SHP77 treated with DMSO at 0.1 percent for 48 hours (cell line): ENCODE measurements around the gene MYO10.

Experiments
- DNase-seq: peaks from one replicate; lab custom pipeline; 2025; lab: John Stamatoyannopoulos, UW

Gene MYO10

DNA sequence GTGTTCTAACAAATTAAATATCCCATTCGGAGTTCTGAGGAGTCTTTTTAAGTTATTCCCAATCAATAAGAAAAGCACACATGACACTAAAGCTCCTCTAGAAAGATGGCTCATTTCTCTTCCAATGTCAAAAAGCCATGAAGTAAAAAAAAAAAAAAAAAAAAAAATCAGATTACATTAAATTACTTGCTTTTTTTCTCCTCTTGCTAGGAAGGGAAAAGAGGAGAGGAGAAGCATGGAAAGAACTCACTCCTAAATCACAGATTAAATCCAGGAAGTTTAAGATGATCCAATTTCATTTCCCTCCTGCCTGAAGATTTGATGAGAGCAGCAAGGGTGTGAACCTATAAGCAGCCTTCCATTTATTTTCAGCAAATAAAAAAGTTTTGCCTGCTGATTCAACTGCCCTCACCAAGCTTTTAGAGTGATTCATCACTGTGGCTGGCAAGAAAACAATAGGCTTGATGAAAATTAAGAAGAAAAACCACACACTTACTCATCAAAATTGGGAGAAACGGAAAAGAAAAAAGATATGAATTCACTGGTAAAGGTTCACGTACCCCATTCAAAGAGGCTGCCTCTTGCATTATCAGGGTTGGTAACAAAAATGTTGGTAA is 19.7 kb downstream of the MYO10 start:
- DNase-seq = no peak

GRCh38 chr5:16914584-16914983 is 21.5 kb downstream of the MYO10 start:
- no peak for DNase-seq

DNA sequence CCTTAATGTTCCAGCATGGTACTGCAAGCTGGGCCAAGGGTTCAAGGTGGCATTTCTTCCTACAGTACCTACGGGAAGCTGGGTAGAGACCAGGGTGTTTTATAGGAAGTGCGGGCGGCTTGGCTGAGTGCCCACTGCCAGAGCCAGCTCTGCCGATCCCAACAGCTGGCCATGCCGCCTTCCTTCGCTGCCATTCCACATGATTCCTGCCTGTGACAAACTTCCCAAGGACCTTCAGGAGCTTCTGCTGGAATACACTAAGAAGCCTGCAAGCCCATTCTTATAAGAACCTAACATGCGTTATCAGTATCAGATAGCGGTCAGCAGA is 22.0 kb downstream of the MYO10 start:
- no peak for DNase-seq

- no peak for DNase-seq
Measured at GRCh38 chr5:16913187-16914107, 22.6 kb downstream of the MYO10 start.

DNA sequence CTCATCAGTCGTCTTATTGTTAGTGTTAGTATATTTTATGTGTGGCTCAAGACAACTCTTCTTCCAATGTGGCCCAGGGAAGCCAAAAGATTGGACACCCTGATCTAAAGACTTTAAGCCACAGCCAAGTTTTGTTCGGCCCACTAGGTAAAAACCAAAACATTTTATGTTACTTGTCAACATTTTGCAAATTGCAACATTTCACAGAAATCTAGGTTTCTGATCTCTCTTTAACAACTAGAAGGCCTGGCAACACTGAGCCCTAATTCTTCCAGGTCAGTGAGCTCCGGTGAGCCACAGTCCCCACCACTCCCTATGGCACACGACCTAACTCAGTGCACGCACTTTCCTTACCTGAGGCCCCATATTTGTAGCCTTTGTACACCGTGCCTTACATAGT is 24.0 kb downstream of the MYO10 start:
- DNase-seq = no peak

GRCh38 chr5:16909464-16909863 is 26.6 kb downstream of the MYO10 start:
- no peak for DNase-seq

DNA sequence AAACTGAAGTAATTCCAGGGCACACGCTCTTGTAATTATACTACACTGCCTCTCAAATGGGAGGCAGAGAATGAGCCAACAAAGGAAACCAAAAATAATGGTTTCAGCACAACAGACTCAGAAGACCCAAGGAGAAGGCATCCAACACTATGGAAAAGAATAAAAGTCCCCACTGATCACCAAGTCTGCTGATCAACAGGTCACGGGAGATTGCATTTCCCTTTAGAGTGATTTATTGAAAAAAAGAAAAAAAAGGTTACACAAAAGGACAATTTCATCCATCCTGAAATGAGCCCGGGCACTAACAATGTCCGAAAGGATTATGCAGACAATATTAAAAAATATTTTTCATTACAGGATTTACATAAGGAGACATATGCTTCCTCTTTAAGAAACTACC is 28.8 kb downstream of the MYO10 start:
- DNase-seq = no peak

DNA sequence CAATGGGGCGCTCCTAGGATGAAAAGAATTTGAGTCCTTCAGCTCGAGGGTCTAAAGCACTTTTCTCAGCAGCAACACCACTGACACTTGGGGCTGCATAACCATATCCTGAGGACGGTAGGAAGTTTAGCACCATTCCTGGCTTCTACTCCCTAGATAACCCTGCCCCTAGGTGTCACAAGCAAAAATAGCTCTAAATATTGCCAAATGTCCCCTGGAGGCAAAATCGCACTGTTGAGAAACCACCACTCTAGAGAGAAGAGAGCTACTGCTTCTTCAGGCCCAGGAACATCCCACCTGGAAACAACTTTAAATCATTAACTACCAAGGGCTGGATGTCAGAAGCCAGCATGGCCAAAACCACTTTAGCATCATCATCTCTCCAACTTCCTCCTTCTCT is 29.8 kb downstream of the MYO10 start:
- no peak for DNase-seq

DNA sequence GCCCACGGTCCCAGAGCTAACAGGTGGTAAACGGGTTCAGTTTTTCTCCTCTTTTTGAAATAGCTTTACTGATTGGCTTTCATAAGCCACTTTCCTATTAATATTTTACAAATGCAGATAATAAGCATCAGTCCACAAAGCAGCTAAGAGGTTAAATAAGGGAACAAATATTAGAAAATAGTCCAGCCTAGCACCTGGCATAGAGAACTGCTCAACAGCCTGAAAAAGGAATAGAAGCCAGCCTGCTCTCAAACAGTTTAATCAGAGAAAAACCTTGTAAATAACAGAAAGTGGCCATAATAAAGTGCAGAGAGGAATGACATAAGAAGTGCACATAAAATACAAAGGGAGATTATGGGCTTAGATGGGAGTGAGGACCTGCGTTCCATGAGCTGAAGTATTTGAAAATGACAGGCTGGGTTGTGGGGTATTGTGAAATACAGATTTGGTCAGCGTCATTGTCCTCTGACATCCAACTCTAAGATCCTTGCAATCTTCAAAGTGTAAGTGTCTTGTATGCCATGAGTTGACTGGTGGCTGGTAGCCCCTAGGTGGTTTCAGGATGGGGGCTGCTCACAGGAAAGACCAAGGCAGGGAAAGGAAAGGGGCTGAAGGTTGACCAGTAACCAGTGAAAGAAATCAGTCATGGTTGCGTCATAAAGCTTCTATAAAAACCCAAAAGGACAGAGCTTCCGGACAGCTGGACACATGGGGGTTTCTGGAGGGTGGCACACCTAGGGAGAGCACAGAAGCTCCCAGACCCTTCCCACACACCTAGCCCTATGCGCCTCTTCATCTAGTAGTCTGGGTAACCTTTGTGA is 32.4 kb downstream of the MYO10 start:
- DNase-seq = no peak

DNA sequence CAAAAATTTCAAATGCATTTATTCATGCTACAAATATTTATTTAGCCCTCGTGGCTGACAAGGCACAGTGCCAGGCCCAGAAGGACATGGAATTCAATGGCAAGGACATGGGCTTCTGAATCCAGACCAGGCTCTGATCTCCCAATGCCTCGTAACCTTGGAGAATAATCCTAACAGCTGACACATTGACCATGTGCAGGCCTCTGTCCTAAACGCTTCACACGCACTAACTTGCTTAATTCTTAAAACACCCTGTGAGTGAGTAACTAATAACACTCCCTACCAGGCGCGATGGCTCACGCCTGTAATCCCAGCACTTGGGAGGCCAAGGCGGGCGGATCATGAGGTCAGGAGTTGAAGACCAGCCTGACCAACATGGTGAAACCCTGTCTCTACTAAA is 33.2 kb downstream of the MYO10 start:
- DNase-seq = no peak

- DNase-seq = no peak
Measured at GRCh38 chr5:16901021-16901644, 35.0 kb downstream of the MYO10 start.

- DNase-seq = no peak
Measured at GRCh38 chr5:16899171-16899570, 36.9 kb downstream of the MYO10 start.

GRCh38 chr5:16897800-16898199 is 38.3 kb downstream of the MYO10 start:
- no peak for DNase-seq

DNA sequence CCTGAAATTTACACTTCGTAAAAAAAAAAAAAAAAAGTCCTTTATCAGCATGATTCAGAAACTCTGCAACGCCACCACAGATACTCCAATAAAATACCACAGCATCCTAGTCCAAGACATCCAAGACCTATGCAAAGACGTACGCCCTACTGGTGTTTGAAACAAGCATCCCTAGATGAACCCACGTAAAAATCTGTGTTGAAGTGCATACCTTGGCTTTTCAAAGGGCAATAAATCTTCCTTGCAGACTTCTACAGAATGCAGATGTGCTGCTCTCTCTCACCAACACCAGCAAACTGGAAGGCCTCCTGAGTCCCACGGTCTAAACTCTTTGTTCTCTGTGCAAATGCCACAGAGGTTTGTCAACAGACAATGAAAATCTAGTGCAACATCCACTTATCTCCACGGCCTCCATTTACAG is 38.8 kb downstream of the MYO10 start:
- DNase-seq = no peak

GRCh38 chr5:16896767-16897166 is 39.3 kb downstream of the MYO10 start:
- DNase-seq = no peak

- peak; percentile 77 for DNase-seq
Measured at GRCh38 chr5:16894236-16895057, 41.6 kb downstream of the MYO10 start.

- no peak for DNase-seq
Measured at GRCh38 chr5:16891033-16891432, 45.1 kb downstream of the MYO10 start.

DNA sequence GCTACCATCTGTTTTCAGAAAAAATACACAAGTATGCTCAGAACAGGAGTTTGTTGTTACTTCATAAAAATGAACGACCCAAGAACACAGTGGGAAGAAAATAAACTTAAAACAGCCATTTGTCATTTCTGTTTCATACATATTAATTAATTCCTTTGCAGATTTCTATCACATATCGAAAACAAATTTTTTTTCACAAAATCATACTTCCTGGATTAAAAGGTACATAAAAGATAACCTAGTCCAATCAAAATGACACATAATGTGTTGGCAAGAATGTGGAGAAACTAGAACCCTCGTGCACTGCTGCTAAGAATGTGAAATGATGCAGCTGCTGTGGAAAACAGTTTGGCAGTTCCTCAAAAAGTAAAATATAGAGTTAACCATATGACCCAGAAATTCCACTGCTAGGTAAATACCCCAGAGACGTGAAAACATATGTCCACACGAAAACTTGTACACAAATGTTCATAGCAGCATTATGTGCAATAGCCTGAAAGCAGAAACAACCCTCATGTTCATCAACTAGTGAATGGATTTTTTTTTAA is 46.0 kb downstream of the MYO10 start:
- no peak for DNase-seq

DNA sequence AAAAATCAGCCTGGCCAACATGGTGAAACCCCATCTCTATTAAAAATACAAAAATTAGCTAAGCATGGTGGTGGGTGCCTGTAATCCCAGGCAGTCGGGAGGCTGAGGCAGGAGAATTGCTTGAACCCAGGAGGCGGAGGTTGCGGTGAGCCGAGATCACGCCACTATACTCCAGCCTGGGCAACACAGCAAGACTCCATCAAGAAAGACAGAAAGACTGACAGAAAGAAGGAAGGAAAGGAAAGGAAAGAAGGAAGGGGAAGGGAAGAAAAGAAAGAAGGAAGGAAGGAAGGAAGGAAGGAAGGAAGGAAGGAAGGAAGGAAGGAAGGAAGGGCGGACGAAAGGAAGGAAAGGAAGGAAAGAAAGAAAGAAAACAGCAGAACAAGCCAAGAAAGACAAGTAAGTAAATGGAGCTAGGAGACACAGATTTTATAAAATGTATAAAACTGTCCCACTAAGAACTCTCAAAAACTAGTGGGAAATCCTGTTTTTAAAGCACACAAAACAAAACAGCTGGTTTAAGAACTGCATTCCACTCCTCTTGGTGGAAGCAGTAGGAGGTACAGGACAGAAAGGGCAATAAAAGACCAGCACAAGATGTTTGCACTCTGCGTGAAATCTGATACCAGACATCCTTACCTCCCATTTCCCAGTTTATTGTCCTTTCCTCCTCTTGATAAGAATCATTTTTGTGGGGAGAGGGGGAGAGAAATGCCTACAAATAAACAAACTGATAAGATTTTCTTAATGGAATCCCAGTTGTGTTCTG is 46.7 kb downstream of the MYO10 start:
- no peak for DNase-seq

- DNase-seq = no peak
Measured at GRCh38 chr5:16888694-16889124, 47.4 kb downstream of the MYO10 start.
